ENCODE data around the gene IFIT2. TPM values are rescaled to one million over a fixed set of nuclear protein-coding genes. Genes with fewer than 3 reads are reported as not detected.

IFIT2 gene
- total RNA-seq, 1 donor from 2014 or later, result not detected

GRCh38 chr10:89332123-89332633 lies 30.3 kb downstream of the IFIT2 start:
- DNase-seq, result no peak
- H3K9me3 Mint-ChIP-seq (ENCODE audit: unreplicated experiment), result no peaks in the 10 kb centered on the region
- no peak overlapping the region for H3K4me3 Mint-ChIP-seq (ENCODE audit: unreplicated experiment)
- H3K27me3 Mint-ChIP-seq (ENCODE audit: unreplicated experiment), result no peaks in the 10 kb centered on the region
- TF ChIP-seq CTCF (IDR thresholded peaks at IDR 0.05; ENCODE audit: partially characterized antibody, unreplicated experiment), result no peak
- H3K36me3 Mint-ChIP-seq (ENCODE audit: unreplicated experiment), result no peaks in the 10 kb centered on the region
- H3K27ac Mint-ChIP-seq (ENCODE audit: unreplicated experiment), result no peak overlapping the region
- H3K4me1 Mint-ChIP-seq (ENCODE audit: low read depth, unreplicated experiment), result peaks cover 15% of the 10 kb centered on the region

- peaks cover 2% of the 10 kb centered on the region for H3K9me3 Mint-ChIP-seq (ENCODE audit: unreplicated experiment)
- DNase-seq, result no peak
Measured at GRCh38 chr10:89335226-89335625, 33.4 kb downstream of the IFIT2 start.

GRCh38 chr10:89336241-89336640 lies 34.4 kb downstream of the IFIT2 start:
- no peak for DNase-seq
- H3K36me3 Mint-ChIP-seq (ENCODE audit: unreplicated experiment), result no peaks in the 10 kb centered on the region
- TF ChIP-seq CTCF (IDR thresholded peaks at IDR 0.05; ENCODE audit: partially characterized antibody, unreplicated experiment), result no peak
- no peak overlapping the region for H3K4me3 Mint-ChIP-seq (ENCODE audit: unreplicated experiment)
- H3K9me3 Mint-ChIP-seq (ENCODE audit: unreplicated experiment), result peaks cover 2% of the 10 kb centered on the region
- no peak overlapping the region for H3K27ac Mint-ChIP-seq (ENCODE audit: unreplicated experiment)
- peaks cover 3% of the 10 kb centered on the region for H3K27me3 Mint-ChIP-seq (ENCODE audit: unreplicated experiment)
- H3K4me1 Mint-ChIP-seq (ENCODE audit: low read depth, unreplicated experiment), result peaks cover 12% of the 10 kb centered on the region

More at GRCh38 chr10:89335226-89335625, 33.4 kb downstream of the IFIT2 start:
- peaks cover 12% of the 10 kb centered on the region for H3K4me1 Mint-ChIP-seq (ENCODE audit: low read depth, unreplicated experiment)
- TF ChIP-seq CTCF (IDR thresholded peaks at IDR 0.05; ENCODE audit: partially characterized antibody, unreplicated experiment), result no peak
- no peak overlapping the region for H3K27ac Mint-ChIP-seq (ENCODE audit: unreplicated experiment)
- peaks cover 3% of the 10 kb centered on the region for H3K27me3 Mint-ChIP-seq (ENCODE audit: unreplicated experiment)
- no peak overlapping the region for H3K4me3 Mint-ChIP-seq (ENCODE audit: unreplicated experiment)
- no peaks in the 10 kb centered on the region for H3K36me3 Mint-ChIP-seq (ENCODE audit: unreplicated experiment)

GRCh38 chr10:89337484-89337883 lies 35.6 kb downstream of the IFIT2 start:
- peaks cover 2% of the 10 kb centered on the region for H3K9me3 Mint-ChIP-seq (ENCODE audit: unreplicated experiment)
- H3K4me1 Mint-ChIP-seq (ENCODE audit: low read depth, unreplicated experiment), result peaks cover 12% of the 10 kb centered on the region
- H3K27ac Mint-ChIP-seq (ENCODE audit: unreplicated experiment), result no peak overlapping the region

More at GRCh38 chr10:89337484-89337883, 35.6 kb downstream of the IFIT2 start:
- Mint-ChIP-seq H3K27me3 (ENCODE audit: unreplicated experiment) (peaks cover 3% of the 10 kb centered on the region), H3K4me3 (ENCODE audit: unreplicated experiment) (no peak overlapping the region), H3K36me3 (ENCODE audit: unreplicated experiment) (no peaks in the 10 kb centered on the region)
- TF ChIP-seq CTCF (IDR thresholded peaks at IDR 0.05; ENCODE audit: partially characterized antibody, unreplicated experiment), result no peak
- DNase-seq, result no peak
